Lung (tissue), 12 donors: ENCODE data around the gene SPINT2. TPM values are rescaled to one million over a fixed set of nuclear protein-coding genes. Genes with fewer than 3 reads are reported as not detected.

ENCODE experiments used
- ATAC-seq: fragments of 200-7000 bp; cut with Tn5 transposase; one replicate; pipeline ENCODE4 v1.9.1; 2020; ENCODE audit warnings: moderate number of reproducible peaks; ENCODE audit not compliant: insufficient read depth, low FRiP score
- DNase-seq, 3 donors: peaks; one replicate each; pipeline ENCODE4 v3.0.0-alpha.2; 2013 to 2017
- H3K27ac ChIP-seq, 2 donors: one replicate each; pipeline ENCODE4 v1.5.1; 2013; ENCODE audit warnings: mild to moderate bottlenecking in 2 of 2, moderate library complexity in 2 of 2, control low read depth in 1 of 2, inconsistent platforms in 1 of 2, low read depth in 1 of 2, low read length in 1 of 2
- H3K27me3 ChIP-seq, 3 donors: one replicate each; pipeline ENCODE4 v1.5.1; 2013; ENCODE audit warnings: low read length in 2 of 3; ENCODE audit not compliant: control insufficient read depth in 3 of 3, insufficient read depth in 3 of 3
- H3K36me3 ChIP-seq, 4 donors: one replicate each; pipeline ENCODE4 v1.5.1; 2013; ENCODE audit warnings: low read length in 4 of 4, mild to moderate bottlenecking in 1 of 4, moderate library complexity in 1 of 4; ENCODE audit not compliant: control insufficient read depth in 4 of 4, insufficient read depth in 4 of 4
- H3K4me1 ChIP-seq, 5 donors: one replicate each; pipeline ENCODE4 v1.5.1; 2013; ENCODE audit warnings: low read length in 5 of 5, mild to moderate bottlenecking in 2 of 5, moderate library complexity in 1 of 5; ENCODE audit not compliant: control insufficient read depth in 5 of 5, insufficient read depth in 5 of 5
- H3K4me3 ChIP-seq: one replicate; pipeline ENCODE4 v1.5.1; 2013; ENCODE audit warnings: mild to moderate bottlenecking, control low read depth, moderate library complexity
- H3K9ac ChIP-seq, 2 donors: one replicate each; pipeline ENCODE4 v1.5.1; 2013; ENCODE audit warnings: low read length in 2 of 2, control low read depth in 1 of 2; ENCODE audit not compliant: insufficient read depth in 1 of 2
- H3K9me3 ChIP-seq, 4 donors: one replicate each; pipeline ENCODE4 v1.5.1; 2013; ENCODE audit warnings: low read length in 3 of 4, mild to moderate bottlenecking in 1 of 4, moderate library complexity in 1 of 4; ENCODE audit not compliant: control insufficient read depth in 4 of 4, insufficient read depth in 3 of 4
- CTCF ChIP-seq: IDR thresholded peaks from 2 replicates; pipeline ENCODE4 v1.5.1; 2012; ENCODE audit warnings: mild to moderate bottlenecking; ENCODE audit errors: control extremely low read depth, extremely low read depth
- WGBS, 2 donors: extraction: QIAGEN DNeasy Blood & Tissue Kit; methylation state at CpG; one replicate each; pipeline ENCODE4 v1.1.7; 2013; 5-methylcytosine and 5-hydroxymethylcytosine counted together
- polyA plus RNA-seq, 2 donors: library from polyadenylated mRNA; stranded (reverse); fragments of 200-250 nt; gene quantifications; one replicate each; pipeline ENCODE4 v1.2.1, GENCODE V29; 2013
- total RNA-seq, 2 donors: library from RNA; depleted of rRNA in 1 of 2; stranded (reverse); fragments of >200 nt in 1 of 2; gene quantifications; one replicate each; pipeline ENCODE4 v1.2.1, GENCODE V29; 2014 to 2021
- donor health status: control.
- donor health status: control.
- donor health status: Bipolar disorder and iron deficiency.
- donor health status: healthy.
- donor health status: DM: yes; HTN: yes; CAD: no.

SPINT2 gene
- total and polyA plus RNA-seq, 4 donors = 145 to 259 (median 247) TPM

- Histone ChIP-seq H3K4me3 (no peak overlapping the region), H3K9me3 (no peaks in the 10 kb centered on the region), H3K4me1 (peaks cover 0 to under 1% (median 0%) of the 10 kb centered on the region in 5 donors), H3K36me3 (peaks cover 0 to 19% (median 0%) of the 10 kb centered on the region in 4 donors), H3K9ac (no peak overlapping the region), H3K27me3 (no peaks in the 10 kb centered on the region), H3K27ac (no peak overlapping the region)
- 90 to 93% methylated on average over 1 of the region's 1 CpG for WGBS, 2 donors
- DNase-seq (no peak), ATAC-seq (no peak)
- no peak for TF ChIP-seq CTCF
Observed at GRCh38 chr19:38331728-38332127, 67.4 kb downstream of the SPINT2 start.

GRCh38 chr19:38333245-38333644, 68.9 kb downstream of the SPINT2 start:
- 75 to 81% methylated on average over 9 of the region's 9 CpGs for WGBS, 2 donors
- Histone ChIP-seq H3K27ac (no peak overlapping the region), H3K4me1 (peaks cover 0 to 8% (median 0%) of the 10 kb centered on the region in 5 donors)

GRCh38 chr19:38335949-38336637, 71.7 kb downstream of the SPINT2 start:
- Histone ChIP-seq H3K4me1 (peaks cover 0 to 8% (median 0%) of the 10 kb centered on the region in 5 donors), H3K9me3 (no peaks in the 10 kb centered on the region), H3K9ac (peak overlapping the region in 1 of 2 donors; percentile 84), H3K4me3 (peak overlapping the region; percentile 58), H3K36me3 (peaks cover 0 to 2% (median 0%) of the 10 kb centered on the region in 4 donors), H3K27ac (peak overlapping the region; percentile 89 to 90), H3K27me3 (no peaks in the 10 kb centered on the region)
- TF ChIP-seq CTCF = no peak
- DNase-seq (peak; percentile 94 to 96 (median 96)), ATAC-seq (peak; percentile 90)
- 1% methylated on average over 52 of the region's 52 CpGs for WGBS, 2 donors

More at GRCh38 chr19:38333245-38333644, 68.9 kb downstream of the SPINT2 start:
- no peaks in the 10 kb centered on the region for H3K9me3 ChIP-seq
- H3K4me3 ChIP-seq = no peak overlapping the region
- no peak overlapping the region for H3K9ac ChIP-seq
- H3K27me3 ChIP-seq = no peaks in the 10 kb centered on the region
- ATAC-seq (no peak), DNase-seq (peak in 2 of 3 donors; percentile 30 to 53)
- no peak for TF ChIP-seq CTCF
- peaks cover 0 to 3% (median 0%) of the 10 kb centered on the region in 4 donors for H3K36me3 ChIP-seq
